HG03442 (cell line): ENCODE measurements around the gene OPN4.

Source experiments
- ATAC-seq: cut with Tn5 transposase; IDR thresholded peaks from one replicate; pipeline ENCODE4 v1.9.1; 2021; ENCODE audit warnings: mild to moderate bottlenecking, moderate library complexity; ENCODE audit not compliant: unreplicated experiment

OPN4 gene

GRCh38 chr10:86646933-86647332 is 7.4 kb upstream of the OPN4 start:
- ATAC-seq: no peak

GRCh38 chr10:86647773-86648703 is 6.3 kb upstream of the OPN4 start:
- no peak for ATAC-seq

GRCh38 chr10:86648704-86649427 is 5.5 kb upstream of the OPN4 start:
- ATAC-seq: no peak

- ATAC-seq: no peak
These were observed 4.7 kb upstream of the OPN4 start for GRCh38 chr10:86649471-86650150.

GRCh38 chr10:86650151-86650550 is 4.2 kb upstream of the OPN4 start:
- ATAC-seq: no peak

- ATAC-seq: no peak
These were observed 3.3 kb upstream of the OPN4 start for GRCh38 chr10:86651021-86651471.

- no peak for ATAC-seq
These were observed 2.6 kb upstream of the OPN4 start for GRCh38 chr10:86651631-86652331.

GRCh38 chr10:86652361-86653202 is 1.8 kb upstream of the OPN4 start:
- ATAC-seq: no peak

- no peak for ATAC-seq
These were observed 968 bp upstream of the OPN4 start for GRCh38 chr10:86653379-86653778.

- no peak for ATAC-seq
These were observed 360 bp upstream of the OPN4 start for GRCh38 chr10:86653987-86654386.

- no peak for ATAC-seq
These were observed 810 bp downstream of the OPN4 start for GRCh38 chr10:86655173-86655540.

- no peak for ATAC-seq
These were observed 1.2 kb downstream of the OPN4 start for GRCh38 chr10:86655596-86655995.

GRCh38 chr10:86657011-86657395 is 2.7 kb downstream of the OPN4 start:
- no peak for ATAC-seq

- ATAC-seq: no peak
These were observed 3.2 kb downstream of the OPN4 start for GRCh38 chr10:86657396-86658011.

- no peak for ATAC-seq
These were observed 4.0 kb downstream of the OPN4 start for GRCh38 chr10:86658261-86658741.

GRCh38 chr10:86658751-86659150 is 4.4 kb downstream of the OPN4 start:
- ATAC-seq: no peak

- ATAC-seq: no peak
These were observed 4.9 kb downstream of the OPN4 start for GRCh38 chr10:86659161-86659691.

- ATAC-seq: no peak
These were observed 5.5 kb downstream of the OPN4 start for GRCh38 chr10:86659721-86660453.
